ENCODE data around the gene CCDC88C. TPM values are rescaled to one million over a fixed set of nuclear protein-coding genes. Genes with fewer than 3 reads are reported as not detected.

Gene CCDC88C
- total and polyA plus RNA-seq, 2 experiments from 2014 or later = 23.6 to 60.7 TPM

DNA sequence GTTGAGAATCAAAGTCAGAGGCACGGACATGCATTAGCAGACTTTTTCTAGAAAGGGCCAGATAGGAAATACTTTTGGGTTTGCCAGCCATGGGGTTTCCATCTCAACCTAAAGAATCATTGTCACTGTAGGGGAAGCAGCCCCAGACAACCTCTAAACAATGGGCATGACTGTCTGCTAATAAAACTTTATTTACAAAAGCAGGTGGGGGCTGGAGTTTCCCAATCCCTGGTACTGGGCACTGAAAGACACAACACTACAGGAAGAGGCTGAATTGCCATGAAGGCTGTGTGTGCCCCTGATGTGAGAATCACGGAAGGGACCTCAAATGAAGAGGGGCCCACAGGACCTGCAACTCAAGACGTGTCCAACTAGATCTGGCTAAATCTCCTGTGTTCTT lies 111.1 kb downstream of the CCDC88C start:
- Histone ChIP-seq H3K36me3 (ENCODE audit: insufficient read depth) (peaks cover 24% of the 10 kb centered on the region; the same call in 1 of the 2 replicates), H3F3A (replicated peaks; ENCODE audit: low read depth) (peaks cover 9% of the 10 kb centered on the region), H4K20me1 (replicated peaks; ENCODE audit: insufficient read depth) (no peaks in the 10 kb centered on the region; the same call in none of the 2 replicates), H2AFZ (no peak overlapping the region), H3K4me3 (no peak overlapping the region), H3K27ac (ENCODE audit: low read depth) (peak overlapping the region; percentile 5; the same call in 1 of the 2 replicates), H3K79me2 (replicated peaks; ENCODE audit: insufficient read depth) (no peaks in the 10 kb centered on the region), H3K4me2 (peak overlapping the region; percentile 33), H3K4me1 (ENCODE audit: insufficient read depth) (peaks cover 30% of the 10 kb centered on the region), H3K27me3 (ENCODE audit: insufficient read depth) (no peaks in the 10 kb centered on the region), H3K9me2 (ENCODE audit: insufficient read depth) (no peaks in the 10 kb centered on the region)
- ATAC-seq = no peak
- Mint-ChIP-seq H3K36me3 (ENCODE audit: low read depth) (peaks cover 73% of the 10 kb centered on the region), H3K27ac (peak overlapping the region; percentile 91), H3K4me3 (0 out of 3 replicates have a peak overlapping the region, but pooled peaks have one; percentile 7), H3K4me1 (peaks cover 36% of the 10 kb centered on the region), H3K27me3 (ENCODE audit: insufficient read depth, low read depth, poor library complexity) (peaks cover 8% of the 10 kb centered on the region), H3K9me3 (no peaks in the 10 kb centered on the region)
- TF ChIP-seq CREB1 (CRISPR knock-in tag; IDR thresholded peaks at IDR 0.05; ENCODE audit: low read depth) (no peak), ZNF114 (CRISPR knock-in tag; IDR thresholded peaks at IDR 0.05) (no peak), ETS1 (IDR thresholded peaks at IDR 0.05) (no peak), EZH2phosphoT487 (IDR thresholded peaks at IDR 0.05; ENCODE audit: unreplicated experiment) (no peak), JUNB (IDR thresholded peaks at IDR 0.05; ENCODE audit: unreplicated experiment) (no peak), ZNF462 (CRISPR knock-in tag; IDR thresholded peaks at IDR 0.05) (no peak), NANOG (IDR thresholded peaks at IDR 0.05; ENCODE audit: borderline replicate concordance) (no peak), POLR2AphosphoS5 (IDR thresholded peaks at IDR 0.05; ENCODE audit: low read depth) (no peak), ZNF331 (CRISPR knock-in tag; IDR thresholded peaks at IDR 0.05; ENCODE audit: low read depth) (no peak), EZH2 (IDR thresholded peaks at IDR 0.05; ENCODE audit: low read depth, unreplicated experiment) (no peak), STAT1 (IDR thresholded peaks at IDR 0.05; ENCODE audit: unreplicated experiment) (no peak), REST (IDR thresholded peaks at IDR 0.05; ENCODE audit: unreplicated experiment) (no peak)
- TF ChIP-seq, protein P1, sequence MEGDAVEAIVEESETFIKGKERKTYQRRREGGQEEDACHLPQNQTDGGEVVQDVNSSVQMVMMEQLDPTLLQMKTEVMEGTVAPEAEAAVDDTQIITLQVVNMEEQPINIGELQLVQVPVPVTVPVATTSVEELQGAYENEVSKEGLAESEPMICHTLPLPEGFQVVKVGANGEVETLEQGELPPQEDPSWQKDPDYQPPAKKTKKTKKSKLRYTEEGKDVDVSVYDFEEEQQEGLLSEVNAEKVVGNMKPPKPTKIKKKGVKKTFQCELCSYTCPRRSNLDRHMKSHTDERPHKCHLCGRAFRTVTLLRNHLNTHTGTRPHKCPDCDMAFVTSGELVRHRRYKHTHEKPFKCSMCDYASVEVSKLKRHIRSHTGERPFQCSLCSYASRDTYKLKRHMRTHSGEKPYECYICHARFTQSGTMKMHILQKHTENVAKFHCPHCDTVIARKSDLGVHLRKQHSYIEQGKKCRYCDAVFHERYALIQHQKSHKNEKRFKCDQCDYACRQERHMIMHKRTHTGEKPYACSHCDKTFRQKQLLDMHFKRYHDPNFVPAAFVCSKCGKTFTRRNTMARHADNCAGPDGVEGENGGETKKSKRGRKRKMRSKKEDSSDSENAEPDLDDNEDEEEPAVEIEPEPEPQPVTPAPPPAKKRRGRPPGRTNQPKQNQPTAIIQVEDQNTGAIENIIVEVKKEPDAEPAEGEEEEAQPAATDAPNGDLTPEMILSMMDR (conservative IDR thresholded peaks at IDR 0.05; ENCODE audit: low read depth in 2 of 2) = no peak
- no peak for DNase-seq (ENCODE audit: low spot score)
